Measurements from ENCODE around the gene GATM. TPM values are rescaled to one million over a fixed set of nuclear protein-coding genes. Genes with fewer than 3 reads are reported as not detected.
A peak's percentile ranks its signal among the peaks of the same experiment; 100 is the strongest.

Gene GATM
- total RNA-seq (ENCODE audit: unreplicated experiment), result 3.5 TPM
- long read RNA-seq, partial matches to known transcripts, result 0 of 1 reads
- long read RNA-seq, other reads (novel, unspliced or antisense), result 0 of 1 reads

- Mint-ChIP-seq H3K9me3 (ENCODE audit: unreplicated experiment) (no peaks in the 10 kb centered on the region), H3K27me3 (ENCODE audit: unreplicated experiment) (peaks cover 17% of the 10 kb centered on the region), H3K27ac (ENCODE audit: unreplicated experiment) (peak within 1 kb of the TSS; percentile 42), H3K4me1 (ENCODE audit: unreplicated experiment) (peaks cover 21% of the 10 kb centered on the region), H3K4me3 (ENCODE audit: unreplicated experiment) (peak within 1 kb of the TSS; percentile 90), H3K36me3 (ENCODE audit: low read depth, unreplicated experiment) (no peaks in the 10 kb centered on the region)
- peak; percentile 31 for TF ChIP-seq CTCF (IDR thresholded peaks at IDR 0.05; ENCODE audit: unreplicated experiment)
- peak; percentile 68 for DNase-seq (ENCODE audit: low spot score)
These were observed at the start of gene GATM for GRCh38 chr15:45378149-45378912. GATM (minus strand) TSS chr15:45378544; CDS start chr15:45378453, 91 bp downstream.

- Mint-ChIP-seq H3K36me3 (ENCODE audit: low read depth, unreplicated experiment) (no peaks in the 10 kb centered on the region), H3K4me1 (ENCODE audit: unreplicated experiment) (no peaks in the 10 kb centered on the region), H3K27me3 (ENCODE audit: unreplicated experiment) (peaks cover 3% of the 10 kb centered on the region), H3K4me3 (ENCODE audit: unreplicated experiment) (no peak overlapping the region), H3K9me3 (ENCODE audit: unreplicated experiment) (no peaks in the 10 kb centered on the region), H3K27ac (ENCODE audit: unreplicated experiment) (no peak overlapping the region)
- DNase-seq (ENCODE audit: low spot score), result no peak
- no peak for TF ChIP-seq CTCF (IDR thresholded peaks at IDR 0.05; ENCODE audit: unreplicated experiment)
These were observed 48.7 kb upstream of the GATM start for GRCh38 chr15:45427085-45427484.

- no peaks in the 10 kb centered on the region for H3K9me3 Mint-ChIP-seq (ENCODE audit: unreplicated experiment)
- H3K36me3 Mint-ChIP-seq (ENCODE audit: low read depth, unreplicated experiment), result no peaks in the 10 kb centered on the region
- H3K4me3 Mint-ChIP-seq (ENCODE audit: unreplicated experiment), result no peak overlapping the region
- no peak for TF ChIP-seq CTCF (IDR thresholded peaks at IDR 0.05; ENCODE audit: unreplicated experiment)
- H3K4me1 Mint-ChIP-seq (ENCODE audit: unreplicated experiment), result no peaks in the 10 kb centered on the region
- H3K27me3 Mint-ChIP-seq (ENCODE audit: unreplicated experiment), result no peaks in the 10 kb centered on the region
- no peak overlapping the region for H3K27ac Mint-ChIP-seq (ENCODE audit: unreplicated experiment)
- DNase-seq (ENCODE audit: low spot score), result no peak
These were observed 46.8 kb upstream of the GATM start for GRCh38 chr15:45425135-45425534.

GRCh38 chr15:45424429-45424828 lies 46.1 kb upstream of the GATM start:
- Mint-ChIP-seq H3K4me3 (ENCODE audit: unreplicated experiment) (no peak overlapping the region), H3K27ac (ENCODE audit: unreplicated experiment) (no peak overlapping the region), H3K9me3 (ENCODE audit: unreplicated experiment) (no peaks in the 10 kb centered on the region), H3K27me3 (ENCODE audit: unreplicated experiment) (no peaks in the 10 kb centered on the region), H3K36me3 (ENCODE audit: low read depth, unreplicated experiment) (no peaks in the 10 kb centered on the region), H3K4me1 (ENCODE audit: unreplicated experiment) (no peaks in the 10 kb centered on the region)
- no peak for TF ChIP-seq CTCF (IDR thresholded peaks at IDR 0.05; ENCODE audit: unreplicated experiment)
- DNase-seq (ENCODE audit: low spot score), result no peak

GRCh38 chr15:45417303-45417950 lies 39.1 kb upstream of the GATM start:
- TF ChIP-seq CTCF (IDR thresholded peaks at IDR 0.05; ENCODE audit: unreplicated experiment), result no peak
- no peak for DNase-seq (ENCODE audit: low spot score)
- Mint-ChIP-seq H3K36me3 (ENCODE audit: low read depth, unreplicated experiment) (peaks cover 17% of the 10 kb centered on the region), H3K4me3 (ENCODE audit: unreplicated experiment) (no peak overlapping the region), H3K9me3 (ENCODE audit: unreplicated experiment) (no peaks in the 10 kb centered on the region), H3K27me3 (ENCODE audit: unreplicated experiment) (peaks cover 1% of the 10 kb centered on the region), H3K27ac (ENCODE audit: unreplicated experiment) (no peak overlapping the region), H3K4me1 (ENCODE audit: unreplicated experiment) (peaks cover 7% of the 10 kb centered on the region)
